Lower leg skin (tissue), 3 donors: ENCODE measurements around the gene PLEKHG3.

Experiments
- CTCF ChIP-seq, 3 donors: fragments of 450-650 bp; IDR thresholded peaks; one replicate each; pipeline ENCODE4 v1.5.1; 2016; ENCODE audit warnings: antibody characterized with exemption in 3 of 3, mild to moderate bottlenecking in 3 of 3, moderate library complexity in 2 of 3
- POLR2A ChIP-seq, 2 donors: fragments of 450-650 bp; IDR thresholded peaks; one replicate each; pipeline ENCODE4 v1.6.1; 2016 to 2017; ENCODE audit warnings: antibody characterized with exemption in 2 of 2, mild to moderate bottlenecking in 1 of 2, moderate library complexity in 1 of 2

GRCh38 chr14:64689289-64689688 lies 14.9 kb upstream of the PLEKHG3 start:
- no peak for TF ChIP-seq CTCF (IDR thresholded peaks at IDR 0.05)
- no peak for TF ChIP-seq POLR2A (IDR thresholded peaks at IDR 0.05)
